Measurements from ENCODE around the gene CIRBP. TPM values are rescaled to one million over a fixed set of nuclear protein-coding genes. Genes with fewer than 3 reads are reported as not detected.
A peak's percentile ranks its signal among the peaks of the same experiment; 100 is the strongest.

The CIRBP gene
- polyA plus RNA-seq, 1 of the 3 experiments (the other 2 are of a cell fraction): 762 TPM

DNA sequence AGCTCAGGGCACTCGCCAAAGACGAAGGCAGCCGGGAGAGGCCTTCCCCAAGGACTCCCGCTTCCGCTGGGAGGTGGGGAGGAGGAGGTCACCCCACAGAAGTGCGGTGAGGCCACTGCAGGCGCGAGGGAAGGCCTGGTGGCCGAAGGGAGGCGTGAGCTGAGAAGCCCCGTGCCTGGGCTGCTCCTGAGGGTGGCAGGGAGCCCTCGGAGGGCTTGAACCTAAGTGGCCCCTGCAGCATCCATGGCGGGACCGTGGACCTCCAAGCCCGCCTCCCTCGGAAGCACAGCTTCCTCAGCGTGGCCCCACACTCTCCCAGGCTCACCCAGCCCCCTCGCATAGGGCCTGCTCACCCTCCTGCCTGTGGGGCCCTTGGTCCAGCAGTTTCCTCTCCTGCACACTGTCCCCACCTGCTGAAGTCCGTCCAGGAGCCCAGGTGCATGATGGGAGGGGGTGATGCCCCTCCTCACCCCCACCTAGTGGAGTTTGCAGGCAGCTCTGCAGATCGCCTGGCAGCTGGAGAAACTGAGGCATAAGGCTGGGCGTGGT is 42.5 kb downstream of the CIRBP start (continued):
- TF ChIP-seq TEAD4 (IDR thresholded peaks at IDR 0.05; ENCODE audit: borderline replicate concordance, insufficient read depth) (no peak), RXRA (IDR thresholded peaks at IDR 0.05; ENCODE audit: borderline replicate concordance, low read depth) (no peak)

DNA sequence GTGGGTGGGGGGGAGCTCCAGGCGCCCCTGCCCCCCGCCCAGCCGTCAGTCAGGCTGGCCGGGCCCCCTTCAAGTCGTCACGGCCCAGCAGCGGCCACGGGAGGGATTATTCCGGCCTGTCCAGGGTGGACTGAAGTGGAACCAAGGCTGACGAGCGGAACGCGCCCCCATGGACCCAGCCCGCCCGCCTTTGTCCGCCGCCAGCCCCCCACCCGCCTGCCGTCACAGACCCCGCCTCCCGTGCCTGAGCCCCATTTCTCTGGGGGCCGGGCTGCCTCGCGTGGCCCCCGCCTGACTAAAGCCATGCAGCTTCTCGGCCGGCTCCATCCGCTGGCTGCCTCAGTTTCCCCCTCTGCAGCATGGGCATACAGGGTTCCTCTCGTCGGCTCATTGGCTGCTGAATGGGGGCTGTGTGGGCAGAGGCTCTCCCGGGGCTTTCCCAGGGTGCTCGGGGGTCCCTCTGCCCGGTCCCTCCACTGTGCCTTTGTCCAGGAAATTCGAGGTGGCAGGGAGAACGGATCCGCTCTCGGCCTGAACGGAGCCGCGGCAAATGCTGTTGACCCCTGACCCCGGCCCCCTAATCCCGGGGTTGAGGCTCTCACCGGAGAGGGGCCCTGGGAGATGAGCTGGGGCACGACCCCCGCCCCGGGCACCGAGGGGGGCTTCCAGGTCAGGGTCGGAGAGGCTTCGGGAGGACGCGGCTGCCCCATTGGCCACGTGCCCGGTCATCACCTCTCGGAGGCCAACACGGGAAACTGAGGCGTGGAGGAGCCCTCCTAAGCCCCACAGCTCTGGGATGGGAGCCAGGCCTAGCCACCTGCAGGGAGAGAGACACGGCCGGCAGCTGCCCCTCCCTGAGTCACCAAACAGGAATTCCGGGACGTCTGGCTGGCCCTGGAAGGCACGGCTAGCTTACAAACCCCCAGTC is 43.9 kb downstream of the CIRBP start:
- ChIA-PET CTCF (interaction anchor here (0.6 to 4.0 kb wide), 6 partner anchors 10 to 59 kb away, joined by 3 to 27 read pairs (median 6); partner anchors contain the start of gene FAM174C), POLR2A (no interaction called here)
- Histone ChIP-seq H3K4me2 (no peak overlapping the region), H3K4me3 (ENCODE audit: low read depth in 2 of 2, low read length in 1 of 2) (no peak overlapping the region), H3F3A (replicated peaks; ENCODE audit: insufficient read depth) (no peaks in the 10 kb centered on the region), H3K9me3 (no peaks in the 10 kb centered on the region), H3K79me2 (ENCODE audit: insufficient read depth) (no peaks in the 10 kb centered on the region), H3K9me2 (no peaks in the 10 kb centered on the region), H3K36me3 (replicated peaks in 1 of 2; ENCODE audit: control insufficient read depth in 1 of 2, insufficient read depth in 2 of 2, low read length in 1 of 2) (no peaks in the 10 kb centered on the region), H3K27ac (ENCODE audit: low read depth in 2 of 2, low read length in 1 of 2) (no peak overlapping the region), H4K20me1 (ENCODE audit: insufficient read depth) (no peaks in the 10 kb centered on the region), H2AFZ (ENCODE audit: low read depth) (no peak overlapping the region), H3K9ac (no peak overlapping the region), H3K27me3 (ENCODE audit: insufficient read depth) (no peaks in the 10 kb centered on the region), H3K4me1 (ENCODE audit: control insufficient read depth in 1 of 2, insufficient read depth in 2 of 2, low read depth in 1 of 2, low read length in 1 of 2) (peaks cover 6 to 7% of the 10 kb centered on the region in 2 experiments; a peak in 2 of 4 replicates)
- WGBS (ENCODE audit: low lambda C conversion rate): 83% methylated on average over 27 of the region's 61 CpGs
- no peak for DNase-seq
- TF ChIP-seq NRF1 (IDR thresholded peaks at IDR 0.05; ENCODE audit: low read depth, low read length) (no peak), CHD2 (IDR thresholded peaks at IDR 0.05; ENCODE audit: low read length, partially characterized antibody) (no peak), JUND (IDR thresholded peaks at IDR 0.05) (peak; percentile 54), SIN3A (IDR thresholded peaks at IDR 0.05; ENCODE audit: borderline replicate concordance, low read depth, low read length) (no peak), RCOR1 (IDR thresholded peaks at IDR 0.05; ENCODE audit: low read length) (no peak), FOSL2 (IDR thresholded peaks at IDR 0.05; ENCODE audit: borderline replicate concordance, low read depth) (peak; percentile 49), TCF12 (IDR thresholded peaks at IDR 0.05) (peak; percentile 72), POLR2AphosphoS5 (IDR thresholded peaks at IDR 0.05; ENCODE audit: low read depth, low read length) (no peak), MXI1 (IDR thresholded peaks at IDR 0.05; ENCODE audit: low read depth, low read length) (no peak), RAD21 (IDR thresholded peaks at IDR 0.05; ENCODE audit: low read length) (no peak), FOXM1 (IDR thresholded peaks at IDR 0.05; ENCODE audit: low read depth) (no peak), MEF2A (IDR thresholded peaks at IDR 0.05; ENCODE audit: borderline replicate concordance, low read depth) (no peak), NFIC (IDR thresholded peaks at IDR 0.05; ENCODE audit: borderline replicate concordance) (peak; percentile 33), YY1 (IDR thresholded peaks at IDR 0.05; ENCODE audit: low read depth) (no peak), EZH2phosphoT487 (IDR thresholded peaks at IDR 0.05; ENCODE audit: borderline replicate concordance, low read depth) (no peak), TAF1 (IDR thresholded peaks at IDR 0.05; ENCODE audit: borderline replicate concordance, low read depth, low read length) (no peak), RXRA (IDR thresholded peaks at IDR 0.05; ENCODE audit: borderline replicate concordance, low read depth) (no peak), EP300 (IDR thresholded peaks at IDR 0.05; ENCODE audit: borderline replicate concordance in 1 of 2, low read depth in 1 of 2, low read length in 1 of 2) (no peak), FOXJ3 (CRISPR knock-in tag; IDR thresholded peaks at IDR 0.05) (no peak)
- TF ChIP-seq, protein P1, sequence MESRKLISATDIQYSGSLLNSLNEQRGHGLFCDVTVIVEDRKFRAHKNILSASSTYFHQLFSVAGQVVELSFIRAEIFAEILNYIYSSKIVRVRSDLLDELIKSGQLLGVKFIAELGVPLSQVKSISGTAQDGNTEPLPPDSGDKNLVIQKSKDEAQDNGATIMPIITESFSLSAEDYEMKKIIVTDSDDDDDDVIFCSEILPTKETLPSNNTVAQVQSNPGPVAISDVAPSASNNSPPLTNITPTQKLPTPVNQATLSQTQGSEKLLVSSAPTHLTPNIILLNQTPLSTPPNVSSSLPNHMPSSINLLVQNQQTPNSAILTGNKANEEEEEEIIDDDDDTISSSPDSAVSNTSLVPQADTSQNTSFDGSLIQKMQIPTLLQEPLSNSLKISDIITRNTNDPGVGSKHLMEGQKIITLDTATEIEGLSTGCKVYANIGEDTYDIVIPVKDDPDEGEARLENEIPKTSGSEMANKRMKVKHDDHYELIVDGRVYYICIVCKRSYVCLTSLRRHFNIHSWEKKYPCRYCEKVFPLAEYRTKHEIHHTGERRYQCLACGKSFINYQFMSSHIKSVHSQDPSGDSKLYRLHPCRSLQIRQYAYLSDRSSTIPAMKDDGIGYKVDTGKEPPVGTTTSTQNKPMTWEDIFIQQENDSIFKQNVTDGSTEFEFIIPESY (IDR thresholded peaks at IDR 0.05; ENCODE audit: borderline replicate concordance, low read depth): no peak
- TF ChIP-seq, protein P2, sequence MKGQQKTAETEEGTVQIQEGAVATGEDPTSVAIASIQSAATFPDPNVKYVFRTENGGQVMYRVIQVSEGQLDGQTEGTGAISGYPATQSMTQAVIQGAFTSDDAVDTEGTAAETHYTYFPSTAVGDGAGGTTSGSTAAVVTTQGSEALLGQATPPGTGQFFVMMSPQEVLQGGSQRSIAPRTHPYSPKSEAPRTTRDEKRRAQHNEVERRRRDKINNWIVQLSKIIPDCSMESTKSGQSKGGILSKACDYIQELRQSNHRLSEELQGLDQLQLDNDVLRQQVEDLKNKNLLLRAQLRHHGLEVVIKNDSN (IDR thresholded peaks at IDR 0.05; ENCODE audit: borderline replicate concordance, low read depth): no peak
- TF ChIP-seq, protein P3, sequence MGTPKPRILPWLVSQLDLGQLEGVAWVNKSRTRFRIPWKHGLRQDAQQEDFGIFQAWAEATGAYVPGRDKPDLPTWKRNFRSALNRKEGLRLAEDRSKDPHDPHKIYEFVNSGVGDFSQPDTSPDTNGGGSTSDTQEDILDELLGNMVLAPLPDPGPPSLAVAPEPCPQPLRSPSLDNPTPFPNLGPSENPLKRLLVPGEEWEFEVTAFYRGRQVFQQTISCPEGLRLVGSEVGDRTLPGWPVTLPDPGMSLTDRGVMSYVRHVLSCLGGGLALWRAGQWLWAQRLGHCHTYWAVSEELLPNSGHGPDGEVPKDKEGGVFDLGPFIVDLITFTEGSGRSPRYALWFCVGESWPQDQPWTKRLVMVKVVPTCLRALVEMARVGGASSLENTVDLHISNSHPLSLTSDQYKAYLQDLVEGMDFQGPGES (IDR thresholded peaks at IDR 0.05; ENCODE audit: low read depth, low read length): no peak
- TF ChIP-seq, protein P4, sequence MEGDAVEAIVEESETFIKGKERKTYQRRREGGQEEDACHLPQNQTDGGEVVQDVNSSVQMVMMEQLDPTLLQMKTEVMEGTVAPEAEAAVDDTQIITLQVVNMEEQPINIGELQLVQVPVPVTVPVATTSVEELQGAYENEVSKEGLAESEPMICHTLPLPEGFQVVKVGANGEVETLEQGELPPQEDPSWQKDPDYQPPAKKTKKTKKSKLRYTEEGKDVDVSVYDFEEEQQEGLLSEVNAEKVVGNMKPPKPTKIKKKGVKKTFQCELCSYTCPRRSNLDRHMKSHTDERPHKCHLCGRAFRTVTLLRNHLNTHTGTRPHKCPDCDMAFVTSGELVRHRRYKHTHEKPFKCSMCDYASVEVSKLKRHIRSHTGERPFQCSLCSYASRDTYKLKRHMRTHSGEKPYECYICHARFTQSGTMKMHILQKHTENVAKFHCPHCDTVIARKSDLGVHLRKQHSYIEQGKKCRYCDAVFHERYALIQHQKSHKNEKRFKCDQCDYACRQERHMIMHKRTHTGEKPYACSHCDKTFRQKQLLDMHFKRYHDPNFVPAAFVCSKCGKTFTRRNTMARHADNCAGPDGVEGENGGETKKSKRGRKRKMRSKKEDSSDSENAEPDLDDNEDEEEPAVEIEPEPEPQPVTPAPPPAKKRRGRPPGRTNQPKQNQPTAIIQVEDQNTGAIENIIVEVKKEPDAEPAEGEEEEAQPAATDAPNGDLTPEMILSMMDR (IDR thresholded peaks at IDR 0.05): no peak
